ENCODE measurements around the gene CADM1.
"Not testable (repeated sequence)": the region's sequence is repeated elsewhere in the genome, so short reads cannot be mapped to it uniquely, and the experiment has no call there.

CADM1 gene

GRCh38 chr11:115497303-115497702, 6.9 kb downstream of the CADM1 start:
- Histone ChIP-seq H3K27me3 (ENCODE audit: control insufficient read depth in 1 of 2, insufficient read depth in 2 of 2, low read length in 2 of 2) (peaks cover 0 to 9% of the 10 kb centered on the region in 2 donors), H3K9me3 (ENCODE audit: low read length) (no peaks in the 10 kb centered on the region), H3K9ac (ENCODE audit: low read length) (no peak overlapping the region), H3K4me3 (ENCODE audit: low read depth in 1 of 2, low read length in 2 of 2) (no peak overlapping the region), H3K27ac (ENCODE audit: low read depth, low read length) (no peak overlapping the region), H3K36me3 (ENCODE audit: insufficient read depth, low read length) (no peaks in the 10 kb centered on the region), H3K4me1 (ENCODE audit: insufficient read depth, low read length) (no peaks in the 10 kb centered on the region)

- peaks cover 0 to 7% of the 10 kb centered on the region in 2 donors for H3K27me3 ChIP-seq (ENCODE audit: control insufficient read depth in 1 of 2, insufficient read depth in 2 of 2, low read length in 2 of 2)
- no peaks in the 10 kb centered on the region for H3K9me3 ChIP-seq (ENCODE audit: low read length)
- H3K4me3 ChIP-seq (ENCODE audit: low read depth in 1 of 2, low read length in 2 of 2), result no peak overlapping the region
- no peaks in the 10 kb centered on the region for H3K36me3 ChIP-seq (ENCODE audit: insufficient read depth, low read length)
- H3K4me1 ChIP-seq (ENCODE audit: insufficient read depth, low read length), result no peaks in the 10 kb centered on the region
- no peak overlapping the region for H3K27ac ChIP-seq (ENCODE audit: low read depth, low read length)
- no peak overlapping the region for H3K9ac ChIP-seq (ENCODE audit: low read length)
Measured at GRCh38 chr11:115496892-115497291, 7.3 kb downstream of the CADM1 start.

GRCh38 chr11:115493905-115494304, 10.3 kb downstream of the CADM1 start:
- H3K4me1 ChIP-seq (ENCODE audit: insufficient read depth, low read length), result no peaks in the 10 kb centered on the region
- no peaks in the 10 kb centered on the region for H3K9me3 ChIP-seq (ENCODE audit: low read length)
- H3K4me3 ChIP-seq (ENCODE audit: low read depth in 1 of 2, low read length in 2 of 2), result no peak overlapping the region
- H3K36me3 ChIP-seq (ENCODE audit: insufficient read depth, low read length), result no peaks in the 10 kb centered on the region
- no peak overlapping the region for H3K9ac ChIP-seq (ENCODE audit: low read length)
- H3K27ac ChIP-seq (ENCODE audit: low read depth, low read length), result no peak overlapping the region
- H3K27me3 ChIP-seq (ENCODE audit: control insufficient read depth in 1 of 2, insufficient read depth in 2 of 2, low read length in 2 of 2), result no peaks in the 10 kb centered on the region

- H3K27ac ChIP-seq (ENCODE audit: low read depth, low read length), result no peak overlapping the region
- H3K4me1 ChIP-seq (ENCODE audit: insufficient read depth, low read length), result no peaks in the 10 kb centered on the region
- H3K9ac ChIP-seq (ENCODE audit: low read length), result no peak overlapping the region
- no peak overlapping the region for H3K4me3 ChIP-seq (ENCODE audit: low read depth in 1 of 2, low read length in 2 of 2)
- H3K36me3 ChIP-seq (ENCODE audit: insufficient read depth, low read length), result no peaks in the 10 kb centered on the region
- H3K27me3 ChIP-seq (ENCODE audit: control insufficient read depth in 1 of 2, insufficient read depth in 2 of 2, low read length in 2 of 2), result no peaks in the 10 kb centered on the region
- H3K9me3 ChIP-seq (ENCODE audit: low read length), result no peaks in the 10 kb centered on the region
Measured at GRCh38 chr11:115493488-115493887, 10.7 kb downstream of the CADM1 start.

GRCh38 chr11:115489466-115489865, 14.7 kb downstream of the CADM1 start:
- Histone ChIP-seq H3K27ac (ENCODE audit: low read depth, low read length) (no peak overlapping the region), H3K9me3 (ENCODE audit: low read length) (no peaks in the 10 kb centered on the region), H3K27me3 (ENCODE audit: control insufficient read depth in 1 of 2, insufficient read depth in 2 of 2, low read length in 2 of 2) (no peaks in the 10 kb centered on the region)

GRCh38 chr11:115488945-115489344, 15.3 kb downstream of the CADM1 start:
- no peak overlapping the region for H3K4me3 ChIP-seq (ENCODE audit: low read depth in 1 of 2, low read length in 2 of 2)
- H3K9ac ChIP-seq (ENCODE audit: low read length), result no peak overlapping the region
- H3K4me1 ChIP-seq (ENCODE audit: insufficient read depth, low read length), result no peaks in the 10 kb centered on the region
- no peaks in the 10 kb centered on the region for H3K27me3 ChIP-seq (ENCODE audit: control insufficient read depth in 1 of 2, insufficient read depth in 2 of 2, low read length in 2 of 2)
- H3K9me3 ChIP-seq (ENCODE audit: low read length), result no peaks in the 10 kb centered on the region
- H3K36me3 ChIP-seq (ENCODE audit: insufficient read depth, low read length), result no peaks in the 10 kb centered on the region
- H3K27ac ChIP-seq (ENCODE audit: low read depth, low read length), result no peak overlapping the region

More at GRCh38 chr11:115489466-115489865, 14.7 kb downstream of the CADM1 start:
- Histone ChIP-seq H3K4me3 (ENCODE audit: low read depth in 1 of 2, low read length in 2 of 2) (no peak overlapping the region), H3K4me1 (ENCODE audit: insufficient read depth, low read length) (no peaks in the 10 kb centered on the region), H3K9ac (ENCODE audit: low read length) (no peak overlapping the region), H3K36me3 (ENCODE audit: insufficient read depth, low read length) (no peaks in the 10 kb centered on the region)

GRCh38 chr11:115481528-115481927, 22.7 kb downstream of the CADM1 start:
- no peaks in the 10 kb centered on the region for H3K27me3 ChIP-seq (ENCODE audit: control insufficient read depth in 1 of 2, insufficient read depth in 2 of 2, low read length in 2 of 2)
- no peak overlapping the region for H3K4me3 ChIP-seq (ENCODE audit: low read depth in 1 of 2, low read length in 2 of 2)
- H3K9me3 ChIP-seq (ENCODE audit: low read length), result no peaks in the 10 kb centered on the region
- H3K9ac ChIP-seq (ENCODE audit: low read length), result no peak overlapping the region
- no peaks in the 10 kb centered on the region for H3K36me3 ChIP-seq (ENCODE audit: insufficient read depth, low read length)
- H3K27ac ChIP-seq (ENCODE audit: low read depth, low read length), result no peak overlapping the region
- H3K4me1 ChIP-seq (ENCODE audit: insufficient read depth, low read length), result no peaks in the 10 kb centered on the region

GRCh38 chr11:115480611-115481010, 23.6 kb downstream of the CADM1 start:
- Histone ChIP-seq H3K27ac (ENCODE audit: low read depth, low read length) (no peak overlapping the region), H3K27me3 (ENCODE audit: control insufficient read depth in 1 of 2, insufficient read depth in 2 of 2, low read length in 2 of 2) (no peaks in the 10 kb centered on the region), H3K9me3 (ENCODE audit: low read length) (no peaks in the 10 kb centered on the region), H3K4me3 (ENCODE audit: low read depth in 1 of 2, low read length in 2 of 2) (no peak overlapping the region), H3K4me1 (ENCODE audit: insufficient read depth, low read length) (no peaks in the 10 kb centered on the region), H3K9ac (ENCODE audit: low read length) (no peak overlapping the region), H3K36me3 (ENCODE audit: insufficient read depth, low read length) (no peaks in the 10 kb centered on the region)

GRCh38 chr11:115477410-115477809, 26.8 kb downstream of the CADM1 start:
- Histone ChIP-seq H3K4me1 (ENCODE audit: insufficient read depth, low read length) (no peaks in the 10 kb centered on the region), H3K27ac (ENCODE audit: low read depth, low read length) (no peak overlapping the region), H3K9me3 (ENCODE audit: low read length) (no peaks in the 10 kb centered on the region), H3K4me3 (ENCODE audit: low read depth in 1 of 2, low read length in 2 of 2) (no peak overlapping the region), H3K27me3 (ENCODE audit: control insufficient read depth in 1 of 2, insufficient read depth in 2 of 2, low read length in 2 of 2) (no peaks in the 10 kb centered on the region), H3K36me3 (ENCODE audit: insufficient read depth, low read length) (no peaks in the 10 kb centered on the region), H3K9ac (ENCODE audit: low read length) (no peak overlapping the region)

- H3K4me1 ChIP-seq (ENCODE audit: insufficient read depth, low read length), result no peaks in the 10 kb centered on the region
- H3K9ac ChIP-seq (ENCODE audit: low read length), result no peak overlapping the region
- no peak overlapping the region for H3K4me3 ChIP-seq (ENCODE audit: low read depth in 1 of 2, low read length in 2 of 2)
- H3K36me3 ChIP-seq (ENCODE audit: insufficient read depth, low read length), result no peaks in the 10 kb centered on the region
- H3K9me3 ChIP-seq (ENCODE audit: low read length), result no peaks in the 10 kb centered on the region
- no peaks in the 10 kb centered on the region for H3K27me3 ChIP-seq (ENCODE audit: control insufficient read depth in 1 of 2, insufficient read depth in 2 of 2, low read length in 2 of 2)
- H3K27ac ChIP-seq (ENCODE audit: low read depth, low read length), result no peak overlapping the region
Measured at GRCh38 chr11:115476463-115477286, 27.5 kb downstream of the CADM1 start.

GRCh38 chr11:115475564-115475963, 28.7 kb downstream of the CADM1 start:
- no peaks in the 10 kb centered on the region for H3K9me3 ChIP-seq (ENCODE audit: low read length)
- H3K27me3 ChIP-seq (ENCODE audit: control insufficient read depth in 1 of 2, insufficient read depth in 2 of 2, low read length in 2 of 2), result no peaks in the 10 kb centered on the region
- H3K4me1 ChIP-seq (ENCODE audit: insufficient read depth, low read length), result no peaks in the 10 kb centered on the region
- H3K36me3 ChIP-seq (ENCODE audit: insufficient read depth, low read length), result no peaks in the 10 kb centered on the region
- H3K27ac ChIP-seq (ENCODE audit: low read depth, low read length), result no peak overlapping the region
- H3K9ac ChIP-seq (ENCODE audit: low read length), result no peak overlapping the region
- no peak overlapping the region for H3K4me3 ChIP-seq (ENCODE audit: low read depth in 1 of 2, low read length in 2 of 2)

- H3K27ac ChIP-seq (ENCODE audit: low read depth, low read length); H3K4me1 ChIP-seq (ENCODE audit: insufficient read depth, low read length); H3K4me3 ChIP-seq (ENCODE audit: low read depth in 1 of 2, low read length in 2 of 2): not testable (repeated sequence)
Measured at GRCh38 chr11:115474306-115474705, 29.9 kb downstream of the CADM1 start.

More at GRCh38 chr11:115474306-115474705, 29.9 kb downstream of the CADM1 start:
- H3K9ac ChIP-seq (ENCODE audit: low read length); H3K27me3 ChIP-seq (ENCODE audit: control insufficient read depth in 1 of 2, insufficient read depth in 2 of 2, low read length in 2 of 2); H3K36me3 ChIP-seq (ENCODE audit: insufficient read depth, low read length); H3K9me3 ChIP-seq (ENCODE audit: low read length): not testable (repeated sequence)
